ENCODE results near the gene ITGA1. TPM values are rescaled to one million over a fixed set of nuclear protein-coding genes. Genes with fewer than 3 reads are reported as not detected.

Gene ITGA1
- total and polyA plus RNA-seq, 2 donors from 2014 or later, result 13.3 to 65.6 TPM

- DNase-seq, result peak in 1 of 5 donors; percentile 45
- no peak overlapping the region for H3K4me3 ChIP-seq (ENCODE audit: low read length in 3 of 3)
- H3K36me3 ChIP-seq (ENCODE audit: control insufficient read depth in 2 of 3, insufficient read depth in 3 of 3, low read length in 3 of 3), result no peaks in the 10 kb centered on the region
- no peak for TF ChIP-seq CTCF (IDR thresholded peaks at IDR 0.05; ENCODE audit: borderline replicate concordance, extremely low read depth, insufficient read depth)
- H3K9ac ChIP-seq (ENCODE audit: low read length in 3 of 3), result no peak overlapping the region
- intact Hi-C loops (cut with DNase I), result no loop called here
- H3K9me3 ChIP-seq (ENCODE audit: control insufficient read depth in 2 of 3, insufficient read depth in 1 of 3, low read length in 3 of 3), result no peaks in the 10 kb centered on the region
- peaks cover 0 to 46% (median 12%) of the 10 kb centered on the region in 3 donors for H3K4me1 ChIP-seq (ENCODE audit: control insufficient read depth in 2 of 3, insufficient read depth in 2 of 3, low read depth in 1 of 3, low read length in 3 of 3)
- no peak for FAIRE-seq
- H3K27me3 ChIP-seq (ENCODE audit: control insufficient read depth, insufficient read depth, low read length), result no peaks in the 10 kb centered on the region
- peak overlapping the region in 1 of 2 donors; percentile 29 for H3K27ac ChIP-seq (ENCODE audit: low read depth in 2 of 2, low read length in 2 of 2)
These were observed 109.0 kb downstream of the ITGA1 start for GRCh38 chr5:52896534-52897237.

- H3K36me3 ChIP-seq (ENCODE audit: control insufficient read depth in 2 of 3, insufficient read depth in 3 of 3, low read length in 3 of 3), result no peaks in the 10 kb centered on the region
- H3K27ac ChIP-seq (ENCODE audit: low read depth in 2 of 2, low read length in 2 of 2), result peak overlapping the region in 1 of 2 donors; percentile 29
- peaks cover 0 to 42% (median 12%) of the 10 kb centered on the region in 3 donors for H3K4me1 ChIP-seq (ENCODE audit: control insufficient read depth in 2 of 3, insufficient read depth in 2 of 3, low read depth in 1 of 3, low read length in 3 of 3)
- intact Hi-C loops (cut with DNase I), result no loop called here
- H3K9me3 ChIP-seq (ENCODE audit: control insufficient read depth in 2 of 3, insufficient read depth in 1 of 3, low read length in 3 of 3), result no peaks in the 10 kb centered on the region
- H3K4me3 ChIP-seq (ENCODE audit: low read length in 3 of 3), result no peak overlapping the region
- no peak overlapping the region for H3K9ac ChIP-seq (ENCODE audit: low read length in 3 of 3)
- no peak for FAIRE-seq
- no peak for TF ChIP-seq CTCF (IDR thresholded peaks at IDR 0.05; ENCODE audit: borderline replicate concordance, extremely low read depth, insufficient read depth)
- no peak for DNase-seq
- no peaks in the 10 kb centered on the region for H3K27me3 ChIP-seq (ENCODE audit: control insufficient read depth, insufficient read depth, low read length)
These were observed 109.5 kb downstream of the ITGA1 start for GRCh38 chr5:52897238-52897614.

- H3K27me3 ChIP-seq (ENCODE audit: control insufficient read depth, insufficient read depth, low read length), result no peaks in the 10 kb centered on the region
- no peak for TF ChIP-seq CTCF (IDR thresholded peaks at IDR 0.05; ENCODE audit: borderline replicate concordance, extremely low read depth, insufficient read depth)
- no peaks in the 10 kb centered on the region for H3K36me3 ChIP-seq (ENCODE audit: control insufficient read depth in 2 of 3, insufficient read depth in 3 of 3, low read length in 3 of 3)
- H3K9me3 ChIP-seq (ENCODE audit: control insufficient read depth in 2 of 3, insufficient read depth in 1 of 3, low read length in 3 of 3), result no peaks in the 10 kb centered on the region
- intact Hi-C loops (cut with DNase I), result no loop called here
- DNase-seq (no peak), FAIRE-seq (no peak)
- H3K27ac ChIP-seq (ENCODE audit: low read depth in 2 of 2, low read length in 2 of 2), result no peak overlapping the region
- H3K9ac ChIP-seq (ENCODE audit: low read length in 3 of 3), result no peak overlapping the region
- no peak overlapping the region for H3K4me3 ChIP-seq (ENCODE audit: low read length in 3 of 3)
- H3K4me1 ChIP-seq (ENCODE audit: control insufficient read depth in 2 of 3, insufficient read depth in 2 of 3, low read depth in 1 of 3, low read length in 3 of 3), result peaks cover 0 to 27% (median 9%) of the 10 kb centered on the region in 3 donors
These were observed 111.4 kb downstream of the ITGA1 start for GRCh38 chr5:52898961-52899680.
